Activated CD8-positive, alpha-beta memory T cell treated with anti-CD3 and anti-CD28 coated beads, Interleukin-2, amount 50 U/mL, for 4 hours (primary cell): ENCODE measurements around the gene BPIFB1.

ENCODE experiments used
- DNase-seq: peaks from one replicate; pipeline ENCODE4 v3.0.0-alpha.2; 2020

BPIFB1 gene

GRCh38 chr20:33282991-33283555, at the start of gene BPIFB1:
BPIFB1 (plus strand) TSS chr20:33283214; CDS start chr20:33286074, 2,860 bp downstream.
- DNase-seq: no peak

- no peak for DNase-seq
Observed at GRCh38 chr20:33234050-33234449, 49.0 kb upstream of the BPIFB1 start.

GRCh38 chr20:33235696-33236095, 47.3 kb upstream of the BPIFB1 start, which contains the start of gene BPIFA1:
BPIFA1 (plus strand) TSS chr20:33235996; CDS start chr20:33237712, 1,716 bp downstream.
- DNase-seq: no peak

GRCh38 chr20:33236351-33236750, 46.7 kb upstream of the BPIFB1 start:
- DNase-seq: no peak

GRCh38 chr20:33237989-33238388, 45.0 kb upstream of the BPIFB1 start:
- DNase-seq: no peak

GRCh38 chr20:33239418-33239817, 43.6 kb upstream of the BPIFB1 start:
- no peak for DNase-seq

- no peak for DNase-seq
Observed at GRCh38 chr20:33239979-33240736, 42.9 kb upstream of the BPIFB1 start.

GRCh38 chr20:33240923-33241322, 42.1 kb upstream of the BPIFB1 start:
- no peak for DNase-seq

- DNase-seq: no peak
Observed at GRCh38 chr20:33242319-33243100, 40.5 kb upstream of the BPIFB1 start.

GRCh38 chr20:33246077-33246476, 36.9 kb upstream of the BPIFB1 start:
- DNase-seq: no peak

- no peak for DNase-seq
Observed at GRCh38 chr20:33249456-33249855, 33.6 kb upstream of the BPIFB1 start.

GRCh38 chr20:33250666-33251065, 32.3 kb upstream of the BPIFB1 start:
- DNase-seq: no peak

GRCh38 chr20:33251496-33251895, 31.5 kb upstream of the BPIFB1 start:
- no peak for DNase-seq

GRCh38 chr20:33252460-33252859, 30.6 kb upstream of the BPIFB1 start:
- no peak for DNase-seq

- no peak for DNase-seq
Observed at GRCh38 chr20:33255005-33255404, 28.0 kb upstream of the BPIFB1 start.

- no peak for DNase-seq
Observed at GRCh38 chr20:33257237-33257636, 25.8 kb upstream of the BPIFB1 start.

GRCh38 chr20:33259371-33259770, 23.6 kb upstream of the BPIFB1 start:
- DNase-seq: no peak

GRCh38 chr20:33261465-33261864, 21.5 kb upstream of the BPIFB1 start:
- no peak for DNase-seq

- DNase-seq: no peak
Observed at GRCh38 chr20:33262658-33263065, 20.4 kb upstream of the BPIFB1 start.

- no peak for DNase-seq
Observed at GRCh38 chr20:33263784-33264183, 19.2 kb upstream of the BPIFB1 start.

GRCh38 chr20:33267701-33268100, 15.3 kb upstream of the BPIFB1 start:
- DNase-seq: no peak

GRCh38 chr20:33272155-33272873, 10.7 kb upstream of the BPIFB1 start:
- DNase-seq: no peak
